H9 (cell line): Measurements from ENCODE around the gene CBX1. TPM values are rescaled to one million over a fixed set of nuclear protein-coding genes. Genes with fewer than 3 reads are reported as not detected.

Experiments
- DNase-seq: peaks from one replicate; pipeline ENCODE4 v3.0.0-alpha.2; 2017
- H2AFZ ChIP-seq: one replicate; pipeline ENCODE4 v1.6.1; 2013; ENCODE audit warnings: mild to moderate bottlenecking, low read length, control low read depth, moderate library complexity
- H2AK5ac ChIP-seq: 2 replicates; pipeline ENCODE4 v1.6.1; 2013; ENCODE audit warnings: low read length, control low read depth, mixed read lengths; ENCODE audit not compliant: insufficient read length
- H2BK120ac ChIP-seq: one replicate; pipeline ENCODE4 v1.6.1; 2013; ENCODE audit warnings: low read depth, mild to moderate bottlenecking, low read length, control low read depth, inconsistent platforms; ENCODE audit not compliant: poor library complexity, severe bottlenecking
- H2BK12ac ChIP-seq: 2 replicates; pipeline ENCODE4 v1.6.1; 2013; ENCODE audit warnings: low read length, control low read depth, mixed read lengths, low read depth; ENCODE audit not compliant: insufficient read length
- H2BK15ac ChIP-seq: 2 replicates; pipeline ENCODE4 v1.6.1; 2013; ENCODE audit warnings: low read depth, low read length, control low read depth
- H2BK20ac ChIP-seq: one replicate; pipeline ENCODE4 v1.6.1; 2013; ENCODE audit warnings: low read depth, mild to moderate bottlenecking, low read length, control low read depth, inconsistent platforms; ENCODE audit not compliant: poor library complexity, severe bottlenecking
- H2BK5ac ChIP-seq: 2 replicates; pipeline ENCODE4 v1.6.1; 2013; ENCODE audit warnings: low read length, control low read depth, mixed read lengths; ENCODE audit not compliant: insufficient read length
- H3K14ac ChIP-seq: 2 replicates; pipeline ENCODE4 v1.6.1; 2013; ENCODE audit warnings: low read length, control low read depth; ENCODE audit not compliant: insufficient read depth
- H3K18ac ChIP-seq: 2 replicates; pipeline ENCODE4 v1.6.1; 2013; ENCODE audit warnings: low read depth, mild to moderate bottlenecking, mixed read lengths, low read length, control low read depth; ENCODE audit not compliant: insufficient read length
- H3K23ac ChIP-seq: 2 replicates; pipeline ENCODE4 v1.6.1; 2013; ENCODE audit warnings: low read length, control low read depth, mixed read lengths, low read depth; ENCODE audit not compliant: insufficient read length
- H3K23me2 ChIP-seq: 2 replicates; pipeline ENCODE4 v1.6.1; 2013; ENCODE audit warnings: low read depth, mild to moderate bottlenecking, mixed read lengths, low read length, control low read depth; ENCODE audit not compliant: insufficient read length, poor library complexity, severe bottlenecking
- H3K27ac ChIP-seq: 2 replicates; pipeline ENCODE4 v1.5.1; 2013; ENCODE audit warnings: low read length, control low read depth, mixed read lengths, low read depth; ENCODE audit not compliant: insufficient read length
- H3K27me3 ChIP-seq: 2 replicates; pipeline ENCODE4 v1.6.1; 2013; ENCODE audit warnings: low read length, control low read depth, inconsistent platforms; ENCODE audit not compliant: insufficient read depth
- H3K4ac ChIP-seq: 2 replicates; pipeline ENCODE4 v1.6.1; 2013; ENCODE audit warnings: low read depth, mild to moderate bottlenecking, control low read depth, inconsistent platforms, low read length, moderate library complexity
- H3K4me1 ChIP-seq: 2 replicates; pipeline ENCODE4 v1.6.1; 2013; ENCODE audit warnings: low read length, control low read depth, inconsistent platforms; ENCODE audit not compliant: insufficient read depth
- H3K4me2 ChIP-seq: 2 replicates; pipeline ENCODE4 v1.6.1; 2013; ENCODE audit warnings: low read length, control low read depth, mixed read lengths; ENCODE audit not compliant: insufficient read length, insufficient read depth
- H3K56ac ChIP-seq: 2 replicates; pipeline ENCODE4 v1.6.1; 2013; ENCODE audit warnings: low read depth, mild to moderate bottlenecking, mixed read lengths, low read length, control low read depth; ENCODE audit not compliant: insufficient read length
- H3K79me1 ChIP-seq: 2 replicates; pipeline ENCODE4 v1.6.1; 2013; ENCODE audit warnings: low read depth, mild to moderate bottlenecking, moderate library complexity, low read length, control low read depth, inconsistent platforms; ENCODE audit not compliant: insufficient read depth, poor library complexity, severe bottlenecking
- H3K79me2 ChIP-seq: 2 replicates; pipeline ENCODE4 v1.6.1; 2013; ENCODE audit warnings: low read length, control low read depth, inconsistent platforms; ENCODE audit not compliant: insufficient read depth
- H3K9ac ChIP-seq: 2 replicates; pipeline ENCODE4 v1.6.1; 2013; ENCODE audit warnings: low read length, control low read depth, mixed read lengths; ENCODE audit not compliant: insufficient read length; ENCODE audit errors: extremely low read depth
- H3K9me3 ChIP-seq: one replicate; pipeline ENCODE4 v1.6.1; 2013; ENCODE audit warnings: low read depth, low read length, inconsistent platforms; ENCODE audit not compliant: control insufficient read depth
- H3T11ph ChIP-seq: one replicate; pipeline ENCODE4 v1.6.1; 2013; ENCODE audit warnings: mild to moderate bottlenecking, low read length, control low read depth, inconsistent platforms
- H4K20me1 ChIP-seq: one replicate; pipeline ENCODE4 v1.6.1; 2013; ENCODE audit not compliant: control insufficient read depth, insufficient read length, insufficient read depth
- H4K5ac ChIP-seq: 2 replicates; pipeline ENCODE4 v1.6.1; 2013; ENCODE audit warnings: low read depth, mild to moderate bottlenecking, mixed read lengths, low read length, control low read depth; ENCODE audit not compliant: insufficient read length
- H4K8ac ChIP-seq: replicated peaks from 2 replicates; pipeline ENCODE4 v1.6.1; 2013; ENCODE audit warnings: low read length, control low read depth, mixed read lengths, low read depth; ENCODE audit not compliant: insufficient read length
- H4K91ac ChIP-seq: 2 replicates; pipeline ENCODE4 v1.6.1; 2013; ENCODE audit warnings: low read depth, mild to moderate bottlenecking, moderate library complexity, mixed read lengths, low read length, control low read depth; ENCODE audit not compliant: insufficient read length
- H3K27ac Mint-ChIP-seq, 3 experiments: 2 replicates in 2 of 3; 3 replicates in 1 of 3; pipeline ENCODE4 v1.8.0; 2020 to 2021; ENCODE audit warnings: mixed read lengths in 3 of 3, mild to moderate bottlenecking in 1 of 3, moderate library complexity in 1 of 3
- H3K27me3 Mint-ChIP-seq: 2 replicates; pipeline ENCODE4 v1.8.0; 2021; ENCODE audit warnings: low read depth, mild to moderate bottlenecking, moderate library complexity, mixed read lengths
- H3K36me3 Mint-ChIP-seq, 3 experiments: 2 replicates in 2 of 3; 3 replicates in 1 of 3; pipeline ENCODE4 v1.8.0; 2020 to 2021; ENCODE audit warnings: low read depth in 3 of 3, mixed read lengths in 3 of 3; ENCODE audit not compliant: insufficient read depth in 1 of 3
- H3K4me1 Mint-ChIP-seq, 2 experiments: 2 replicates each; pipeline ENCODE4 v1.8.0; 2020; ENCODE audit warnings: mixed read lengths in 2 of 2
- H3K4me3 Mint-ChIP-seq, 2 experiments: 2 replicates in 1 of 2; 3 replicates in 1 of 2; pipeline ENCODE4 v1.8.0; 2020 to 2021; ENCODE audit warnings: mild to moderate bottlenecking in 2 of 2, mixed read lengths in 2 of 2, moderate library complexity in 1 of 2
- H3K9me3 Mint-ChIP-seq, 2 experiments: 2 replicates in 1 of 2; 3 replicates in 1 of 2; pipeline ENCODE4 v1.8.0; 2020; ENCODE audit warnings: mild to moderate bottlenecking in 2 of 2, mixed read lengths in 2 of 2, moderate library complexity in 1 of 2
- CTCF ChIP-seq: fragments of 200-600 bp; sonication (generic); conservative IDR thresholded peaks from 3 replicates; pipeline ENCODE4 v1.8.0; 2021; ENCODE audit warnings: antibody characterized with exemption, mild to moderate bottlenecking
- WGBS: extraction: QIAGEN DNeasy Blood & Tissue Kit; methylation state at CpG from one replicate; pipeline ENCODE4 v1.1.7; 2013; ENCODE audit warnings: missing lambda C conversion rate, low lambda C conversion rate, mixed read lengths; ENCODE audit not compliant: insufficient read length; ENCODE audit errors: extremely low coverage; 5-methylcytosine and 5-hydroxymethylcytosine counted together
- total RNA-seq: library from RNA; stranded (reverse); gene quantifications from 2 replicates; pipeline ENCODE4 v1.2.1, GENCODE V29; 2021

Gene CBX1
- total RNA-seq, 1 experiment from 2014 or later, result 155 TPM

GRCh38 chr17:48100160-48100559 lies 1.1 kb downstream of the CBX1 start:
- H3K14ac ChIP-seq, result no peak overlapping the region
- no peak overlapping the region for H4K91ac ChIP-seq
- no peak overlapping the region for H3T11ph ChIP-seq
- no peaks in the 10 kb centered on the region for H4K20me1 ChIP-seq
- H2AFZ ChIP-seq, result no peak overlapping the region
- Mint-ChIP-seq H3K9me3 (peaks cover 0 to 8% of the 10 kb centered on the region in 2 experiments; a peak in 4 of 5 replicates), H3K4me3 (peak overlapping the region; percentile 81 to 99), H3K27me3 (peaks cover 5% of the 10 kb centered on the region), H3K27ac (peak overlapping the region; percentile 27 to 100 (median 87); a peak in 6 of 7 replicates), H3K4me1 (peaks cover 6 to 14% of the 10 kb centered on the region in 2 experiments), H3K36me3 (peaks cover 0 to 7% (median 1%) of the 10 kb centered on the region in 3 experiments; a peak in 4 of 7 replicates)
- H4K5ac ChIP-seq, result no peak overlapping the region
- no peak overlapping the region for H2AK5ac ChIP-seq
- H2BK15ac ChIP-seq, result no peak overlapping the region
- H4K8ac ChIP-seq, result no peak overlapping the region
- H3K4me1 ChIP-seq, result no peaks in the 10 kb centered on the region
- H3K9ac ChIP-seq, result peak overlapping the region; percentile 88
- H2BK5ac ChIP-seq, result no peak overlapping the region
- no peaks in the 10 kb centered on the region for H3K27me3 ChIP-seq
- no peak for DNase-seq
- H3K27ac ChIP-seq, result peak overlapping the region; percentile 57
- H3K23me2 ChIP-seq, result peaks cover 8% of the 10 kb centered on the region
- peaks cover 32% of the 10 kb centered on the region; the same call in 1 of the 2 replicates for H3K79me2 ChIP-seq
- H3K79me1 ChIP-seq, result peaks cover 14% of the 10 kb centered on the region
- no peak overlapping the region for H3K56ac ChIP-seq
- H2BK12ac ChIP-seq, result no peak overlapping the region
- no peak overlapping the region for H2BK20ac ChIP-seq
- peak overlapping the region; percentile 61 for H2BK120ac ChIP-seq
- WGBS, result 100% methylated on average over 5 of the region's 10 CpGs
- no peaks in the 10 kb centered on the region for H3K9me3 ChIP-seq
- H3K23ac ChIP-seq, result no peak overlapping the region
- H3K4ac ChIP-seq, result no peak overlapping the region
- peak overlapping the region; percentile 97 for H3K4me2 ChIP-seq
- no peak overlapping the region for H3K18ac ChIP-seq
- no peak for TF ChIP-seq CTCF
